ENCODE measurements around the gene ACAD11. TPM values are rescaled to one million over a fixed set of nuclear protein-coding genes. Genes with fewer than 3 reads are reported as not detected.
"Not testable (repeated sequence)": the region's sequence is repeated elsewhere in the genome, so short reads cannot be mapped to it uniquely, and the experiment has no call there.

ACAD11 gene
- total RNA-seq, 1 donor: 29.8 TPM

- no peak overlapping the region for H3K4me3 ChIP-seq (ENCODE audit: low read length)
- H3K27me3 ChIP-seq (ENCODE audit: insufficient read depth, low read length): no peaks in the 10 kb centered on the region
- no peaks in the 10 kb centered on the region for H3K4me1 ChIP-seq (ENCODE audit: insufficient read depth, low read length)
- H3K9me3 ChIP-seq (ENCODE audit: low read depth, low read length): no peaks in the 10 kb centered on the region
These were observed 24.6 kb downstream of the ACAD11 start for GRCh38 chr3:132635052-132635451.

GRCh38 chr3:132630612-132631011 lies 29.0 kb downstream of the ACAD11 start:
- H3K4me3 ChIP-seq (ENCODE audit: low read length): no peak overlapping the region
- no peaks in the 10 kb centered on the region for H3K4me1 ChIP-seq (ENCODE audit: insufficient read depth, low read length)
- no peaks in the 10 kb centered on the region for H3K27me3 ChIP-seq (ENCODE audit: insufficient read depth, low read length)
- no peaks in the 10 kb centered on the region for H3K9me3 ChIP-seq (ENCODE audit: low read depth, low read length)

GRCh38 chr3:132629928-132630327 lies 29.7 kb downstream of the ACAD11 start:
- Histone ChIP-seq H3K27me3 (ENCODE audit: insufficient read depth, low read length) (no peaks in the 10 kb centered on the region), H3K4me3 (ENCODE audit: low read length) (no peak overlapping the region), H3K9me3 (ENCODE audit: low read depth, low read length) (no peaks in the 10 kb centered on the region)

GRCh38 chr3:132628157-132628556 lies 31.5 kb downstream of the ACAD11 start:
- Histone ChIP-seq H3K4me1 (ENCODE audit: insufficient read depth, low read length) (no peaks in the 10 kb centered on the region), H3K9me3 (ENCODE audit: low read depth, low read length) (no peaks in the 10 kb centered on the region), H3K27me3 (ENCODE audit: insufficient read depth, low read length) (no peaks in the 10 kb centered on the region), H3K4me3 (ENCODE audit: low read length) (no peak overlapping the region)

More at GRCh38 chr3:132629928-132630327, 29.7 kb downstream of the ACAD11 start:
- H3K4me1 ChIP-seq (ENCODE audit: insufficient read depth, low read length): no peaks in the 10 kb centered on the region

GRCh38 chr3:132626955-132627354 lies 32.7 kb downstream of the ACAD11 start:
- no peaks in the 10 kb centered on the region for H3K9me3 ChIP-seq (ENCODE audit: low read depth, low read length)
- no peak overlapping the region for H3K4me3 ChIP-seq (ENCODE audit: low read length)
- no peaks in the 10 kb centered on the region for H3K27me3 ChIP-seq (ENCODE audit: insufficient read depth, low read length)
- no peaks in the 10 kb centered on the region for H3K4me1 ChIP-seq (ENCODE audit: insufficient read depth, low read length)

GRCh38 chr3:132625613-132626012 lies 34.0 kb downstream of the ACAD11 start:
- H3K9me3 ChIP-seq (ENCODE audit: low read depth, low read length): no peaks in the 10 kb centered on the region
- no peak overlapping the region for H3K4me3 ChIP-seq (ENCODE audit: low read length)
- H3K27me3 ChIP-seq (ENCODE audit: insufficient read depth, low read length): no peaks in the 10 kb centered on the region
- no peaks in the 10 kb centered on the region for H3K4me1 ChIP-seq (ENCODE audit: insufficient read depth, low read length)

- Histone ChIP-seq H3K27me3 (ENCODE audit: insufficient read depth, low read length) (no peaks in the 10 kb centered on the region), H3K4me3 (ENCODE audit: low read length) (no peak overlapping the region), H3K4me1 (ENCODE audit: insufficient read depth, low read length) (no peaks in the 10 kb centered on the region), H3K9me3 (ENCODE audit: low read depth, low read length) (no peaks in the 10 kb centered on the region)
These were observed 34.8 kb downstream of the ACAD11 start for GRCh38 chr3:132624790-132625189.

GRCh38 chr3:132623646-132624045 lies 36.0 kb downstream of the ACAD11 start:
- no peak overlapping the region for H3K4me3 ChIP-seq (ENCODE audit: low read length)

GRCh38 chr3:132622761-132623160 lies 36.8 kb downstream of the ACAD11 start:
- no peak overlapping the region for H3K4me3 ChIP-seq (ENCODE audit: low read length)
- no peaks in the 10 kb centered on the region for H3K4me1 ChIP-seq (ENCODE audit: insufficient read depth, low read length)
- no peaks in the 10 kb centered on the region for H3K27me3 ChIP-seq (ENCODE audit: insufficient read depth, low read length)
- H3K9me3 ChIP-seq (ENCODE audit: low read depth, low read length): no peaks in the 10 kb centered on the region

More at GRCh38 chr3:132623646-132624045, 36.0 kb downstream of the ACAD11 start:
- no peaks in the 10 kb centered on the region for H3K4me1 ChIP-seq (ENCODE audit: insufficient read depth, low read length)
- no peaks in the 10 kb centered on the region for H3K27me3 ChIP-seq (ENCODE audit: insufficient read depth, low read length)
- H3K9me3 ChIP-seq (ENCODE audit: low read depth, low read length): no peaks in the 10 kb centered on the region

GRCh38 chr3:132622148-132622547 lies 37.5 kb downstream of the ACAD11 start:
- Histone ChIP-seq H3K27me3 (ENCODE audit: insufficient read depth, low read length) (no peaks in the 10 kb centered on the region), H3K4me3 (ENCODE audit: low read length) (no peak overlapping the region), H3K4me1 (ENCODE audit: insufficient read depth, low read length) (no peaks in the 10 kb centered on the region), H3K9me3 (ENCODE audit: low read depth, low read length) (no peaks in the 10 kb centered on the region)

GRCh38 chr3:132616780-132617179 lies 42.8 kb downstream of the ACAD11 start:
- Histone ChIP-seq H3K4me3 (ENCODE audit: low read length) (no peak overlapping the region), H3K9me3 (ENCODE audit: low read depth, low read length) (no peaks in the 10 kb centered on the region), H3K4me1 (ENCODE audit: insufficient read depth, low read length) (no peaks in the 10 kb centered on the region), H3K27me3 (ENCODE audit: insufficient read depth, low read length) (no peaks in the 10 kb centered on the region)

GRCh38 chr3:132615881-132616280 lies 43.7 kb downstream of the ACAD11 start:
- no peaks in the 10 kb centered on the region for H3K4me1 ChIP-seq (ENCODE audit: insufficient read depth, low read length)

GRCh38 chr3:132615301-132615700 lies 44.3 kb downstream of the ACAD11 start:
- not testable (repeated sequence) for H3K4me1 ChIP-seq (ENCODE audit: insufficient read depth, low read length); H3K27me3 ChIP-seq (ENCODE audit: insufficient read depth, low read length)

More at GRCh38 chr3:132615881-132616280, 43.7 kb downstream of the ACAD11 start:
- Histone ChIP-seq H3K9me3 (ENCODE audit: low read depth, low read length) (no peaks in the 10 kb centered on the region), H3K4me3 (ENCODE audit: low read length) (no peak overlapping the region), H3K27me3 (ENCODE audit: insufficient read depth, low read length) (no peaks in the 10 kb centered on the region)

GRCh38 chr3:132606620-132607019 lies 53.0 kb downstream of the ACAD11 start:
- not testable (repeated sequence) for H3K9me3 ChIP-seq (ENCODE audit: low read depth, low read length); H3K4me1 ChIP-seq (ENCODE audit: insufficient read depth, low read length); H3K4me3 ChIP-seq (ENCODE audit: low read length); H3K27me3 ChIP-seq (ENCODE audit: insufficient read depth, low read length)

More at GRCh38 chr3:132615301-132615700, 44.3 kb downstream of the ACAD11 start:
- H3K9me3 ChIP-seq (ENCODE audit: low read depth, low read length); H3K4me3 ChIP-seq (ENCODE audit: low read length): not testable (repeated sequence)

GRCh38 chr3:132606085-132606484 lies 53.5 kb downstream of the ACAD11 start:
- Histone ChIP-seq H3K4me1 (ENCODE audit: insufficient read depth, low read length) (no peaks in the 10 kb centered on the region), H3K27me3 (ENCODE audit: insufficient read depth, low read length) (no peaks in the 10 kb centered on the region), H3K4me3 (ENCODE audit: low read length) (no peak overlapping the region), H3K9me3 (ENCODE audit: low read depth, low read length) (no peaks in the 10 kb centered on the region)

GRCh38 chr3:132605374-132605792 lies 54.2 kb downstream of the ACAD11 start:
- Histone ChIP-seq H3K4me3 (ENCODE audit: low read length) (no peak overlapping the region), H3K4me1 (ENCODE audit: insufficient read depth, low read length) (no peaks in the 10 kb centered on the region), H3K27me3 (ENCODE audit: insufficient read depth, low read length) (no peaks in the 10 kb centered on the region)

More at GRCh38 chr3:132605374-132605792, 54.2 kb downstream of the ACAD11 start:
- no peaks in the 10 kb centered on the region for H3K9me3 ChIP-seq (ENCODE audit: low read depth, low read length)

Data from mononuclear cell (primary cell).